GM21515 (cell line): ENCODE measurements around the gene GABRD.

ENCODE experiments used
- ATAC-seq: cut with Tn5 transposase; IDR thresholded peaks from one replicate; pipeline ENCODE4 v1.9.1; 2021; ENCODE audit not compliant: unreplicated experiment

Gene GABRD

DNA sequence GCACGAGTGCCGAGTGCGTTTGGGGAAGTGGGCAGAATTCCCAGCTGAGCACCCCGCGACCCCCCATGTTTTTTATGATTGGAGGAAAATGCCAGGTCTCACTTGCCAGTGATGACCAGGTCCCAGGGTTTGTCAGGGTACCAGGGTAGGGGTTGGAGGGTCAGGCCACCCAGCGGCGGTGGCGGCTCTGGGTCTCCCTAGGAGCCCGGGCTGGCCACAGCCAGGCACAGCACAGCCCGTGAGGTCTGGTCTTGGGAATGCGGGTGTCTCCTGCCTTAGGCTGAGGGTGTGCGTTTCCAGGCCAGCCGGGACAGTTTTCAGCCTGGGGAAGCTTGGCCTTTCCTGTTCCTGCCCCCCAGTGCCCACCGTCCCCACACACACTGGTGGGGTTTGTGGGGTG, 53.7 kb downstream of the GABRD start:
- ATAC-seq = no peak

DNA sequence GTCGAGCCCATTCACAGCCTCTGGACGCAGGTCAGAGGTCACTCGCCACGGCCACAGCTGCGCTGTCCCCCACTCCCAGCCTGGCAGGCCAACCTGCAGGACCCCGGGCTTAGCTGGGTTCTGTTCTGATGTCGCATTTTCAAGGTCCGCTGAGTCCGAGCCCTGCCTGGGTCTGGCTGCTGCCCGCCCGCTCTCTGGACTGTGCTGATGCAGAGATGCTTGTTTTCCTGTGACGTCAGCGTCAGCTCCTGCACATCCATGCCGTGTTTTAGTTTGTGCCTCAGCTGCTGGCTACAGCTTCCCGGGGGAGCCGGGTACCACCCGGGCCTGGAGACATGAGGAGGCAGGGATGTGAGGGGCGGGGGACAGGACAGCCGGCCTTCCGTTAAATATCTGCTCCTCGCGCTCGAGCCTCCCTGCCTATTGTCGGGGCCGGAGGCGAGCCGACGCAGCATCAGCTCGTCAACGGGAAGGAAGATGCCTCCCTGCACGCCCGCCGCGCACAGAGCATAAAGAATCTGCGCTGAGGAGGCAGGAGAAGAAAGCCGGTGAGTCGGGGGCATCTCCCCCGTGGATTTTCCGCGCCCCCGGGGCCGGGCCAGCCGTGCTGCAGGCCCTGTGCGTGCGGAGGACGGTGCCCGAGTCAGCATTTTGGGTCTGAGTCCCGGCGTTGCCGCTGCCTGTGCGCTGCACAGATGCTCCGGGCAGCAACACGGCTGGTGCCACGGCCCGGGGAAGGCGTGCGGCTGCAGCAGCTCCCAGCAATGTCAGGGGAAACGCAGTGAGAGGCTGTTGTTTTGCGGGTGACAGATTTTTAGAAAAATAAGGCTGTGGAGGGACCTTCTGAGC, 54.5 kb downstream of the GABRD start:
- no peak for ATAC-seq

GRCh38 chr1:2074396-2074795, 55.3 kb downstream of the GABRD start:
- ATAC-seq = no peak

- no peak for ATAC-seq
Measured at GRCh38 chr1:2074944-2075740, 56.0 kb downstream of the GABRD start.

- no peak for ATAC-seq
Measured at GRCh38 chr1:2076826-2077225, 57.7 kb downstream of the GABRD start.

DNA sequence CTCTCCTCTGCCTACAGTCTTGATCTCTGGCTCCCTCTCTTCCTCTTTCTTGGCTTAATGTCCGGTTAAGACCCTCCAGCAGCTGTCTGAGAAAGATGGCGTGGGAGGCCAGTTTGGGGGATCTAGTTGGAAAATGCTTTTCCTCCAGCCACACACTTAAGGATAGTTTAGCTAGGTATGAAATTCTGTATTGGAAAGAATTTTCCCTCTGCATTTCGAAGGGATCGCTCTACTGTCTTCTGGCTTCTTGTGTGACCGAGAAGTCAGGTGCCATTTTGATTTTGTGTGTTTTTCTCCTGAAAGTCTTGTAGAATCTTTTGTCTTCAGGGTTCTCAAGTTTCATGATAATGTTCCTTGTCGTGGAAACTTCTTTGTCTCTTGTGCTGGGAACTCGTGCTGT, 59.0 kb downstream of the GABRD start:
- no peak for ATAC-seq

GRCh38 chr1:2079396-2080085, 60.4 kb downstream of the GABRD start:
- no peak for ATAC-seq

DNA sequence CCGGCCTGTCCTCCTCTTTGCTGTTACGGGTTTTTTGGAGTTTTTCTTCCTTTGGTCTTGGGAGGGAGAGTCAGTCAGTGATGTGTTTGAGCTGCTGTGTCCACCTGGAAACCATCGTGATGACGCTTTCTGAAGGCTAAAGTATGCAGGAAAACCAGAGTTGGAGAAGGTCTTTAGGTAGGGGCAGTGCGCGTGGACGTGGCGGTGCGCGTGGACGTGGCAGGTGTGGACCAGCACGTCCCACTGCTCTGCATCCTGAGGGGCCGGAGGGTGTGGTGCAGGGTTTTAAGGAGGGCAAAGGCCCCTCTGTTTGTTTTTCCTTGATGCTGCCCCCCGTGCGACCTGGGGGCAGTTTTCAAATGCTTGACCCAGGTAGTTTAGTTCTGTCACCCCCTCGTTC, 61.0 kb downstream of the GABRD start:
- ATAC-seq = no peak
